ENCODE results near the gene TMSB4X.

GRCh38 chrX:12992544-12993118 is 17.7 kb downstream of the TMSB4X start:
- TF ChIP-seq CTCF (IDR thresholded peaks at IDR 0.05) (no peak), POLR2AphosphoS5 (IDR thresholded peaks at IDR 0.05) (no peak)
